ENCODE measurements around the gene COA3. TPM values are rescaled to one million over a fixed set of nuclear protein-coding genes. Genes with fewer than 3 reads are reported as not detected.

The COA3 gene
- total RNA-seq, 1 experiment from 2014 or later = 54.2 TPM

- TF ChIP-seq ATF1 (CRISPR knock-in tag; IDR thresholded peaks at IDR 0.05) = no peak
- TF ChIP-seq TCF7 (CRISPR knock-in tag; IDR thresholded peaks at IDR 0.05; ENCODE audit: low read depth) = no peak
- no peak for TF ChIP-seq IRF2 (CRISPR knock-in tag; IDR thresholded peaks at IDR 0.05; ENCODE audit: borderline replicate concordance, low read depth)
These were observed 50.1 kb downstream of the COA3 start (continued) for GRCh38 chr17:42748202-42748907.

Small RNA genes within 50 kb of the gene (microRNA-seq; reads per million reads assigned to microRNA genes)
- 1.7 reads per million for gene MIR6781 (ENCODE audit: borderline number of aligned reads)

Other genes starting within 250 kb of the COA3 start
- 1.5 to 1.6 TPM (median 1.5 TPM) in 3 replicates for gene HSD17B1, start 245.8 kb downstream of the COA3 start, total RNA-seq (2021)
- gene COASY, start 236.6 kb downstream of the COA3 start, total RNA-seq (2021) = 106 to 131 TPM (median 113 TPM) in 3 replicates
- 26.9 to 34.9 TPM (median 30.1 TPM) in 3 replicates for gene MLX, start 231.6 kb downstream of the COA3 start, total RNA-seq (2021)
- gene PSMC3IP, start 221.0 kb downstream of the COA3 start, total RNA-seq (2021) = 20.1 to 23.3 TPM (median 21.6 TPM) in 3 replicates
- 39.8 to 43.2 TPM (median 40.4 TPM) in 3 replicates for gene RETREG3, start 189.3 kb downstream of the COA3 start, total RNA-seq (2021)
- gene TUBG1, start 189.0 kb downstream of the COA3 start, total RNA-seq (2021) = 130 to 141 TPM (median 140 TPM) in 3 replicates
- gene TUBG2, start 139.4 kb downstream of the COA3 start, total RNA-seq (2021) = 22.1 to 26.7 TPM (median 22.2 TPM) in 3 replicates
- 33.0 to 40.2 TPM (median 35.6 TPM) in 3 replicates for gene PLEKHH3, start 121.7 kb downstream of the COA3 start, total RNA-seq (2021)
- 3.7 to 4.4 TPM (median 4.2 TPM) in 3 replicates for gene CCR10, start 116.9 kb downstream of the COA3 start, total RNA-seq (2021)
- gene CNTNAP1, start 116.2 kb downstream of the COA3 start, total RNA-seq (2021) = 12.1 to 12.7 TPM (median 12.7 TPM) in 3 replicates
- 19.8 to 24.1 TPM (median 22.4 TPM) in 3 replicates for gene EZH1, start 53.7 kb downstream of the COA3 start, total RNA-seq (2021)
- 10.9 to 13.1 TPM (median 11.6 TPM) in 3 replicates for gene RAMP2, start 37.5 kb downstream of the COA3 start, total RNA-seq (2021)
- gene VPS25, start 25.3 kb downstream of the COA3 start, total RNA-seq (2021) = 98.6 to 103 TPM (median 101 TPM) in 3 replicates
- gene WNK4, start 18.1 kb downstream of the COA3 start, total RNA-seq (2021) = 1.4 to 1.7 TPM (median 1.5 TPM) in 3 replicates
- not detected in 3 replicates for gene CNTD1, start 157 bp upstream of the COA3 start, total RNA-seq (2021)
- 51.8 to 59.2 TPM (median 54.7 TPM) in 3 replicates for gene BECN1, start 25.6 kb upstream of the COA3 start, total RNA-seq (2021)
- gene PSME3, start 34.7 kb upstream of the COA3 start, total RNA-seq (2021) = 141 to 192 TPM (median 159 TPM) in 3 replicates
- gene AOC2, start 45.9 kb upstream of the COA3 start, total RNA-seq (2021) = 9.8 to 11.0 TPM (median 10.1 TPM) in 3 replicates
- 6.2 to 8.2 TPM (median 7.6 TPM) in 3 replicates for gene AOC3, start 52.5 kb upstream of the COA3 start, total RNA-seq (2021)
- 0.37 TPM in 1 of 3 replicates, not detected in the others for gene G6PC1, start 102.1 kb upstream of the COA3 start, total RNA-seq (2021)
- gene AARSD1, start 165.8 kb upstream of the COA3 start, total RNA-seq (2021) = 44.3 to 61.5 TPM (median 49.2 TPM) in 3 replicates
- gene PTGES3L, start 181.4 kb upstream of the COA3 start, total RNA-seq (2021) = 1.8 to 2.5 TPM (median 2.1 TPM) in 3 replicates
- gene RUNDC1, start 181.9 kb upstream of the COA3 start, total RNA-seq (2021) = 12.2 to 14.2 TPM (median 12.7 TPM) in 3 replicates
- gene RPL27, start 199.7 kb upstream of the COA3 start, total RNA-seq (2021) = 1,391 to 1,553 TPM (median 1,518 TPM) in 3 replicates
- 3.0 to 4.7 TPM (median 3.8 TPM) in 3 replicates for gene IFI35, start 208.1 kb upstream of the COA3 start, total RNA-seq (2021)
- 291 to 298 TPM (median 296 TPM) in 3 replicates for gene VAT1, start 223.7 kb upstream of the COA3 start, total RNA-seq (2021)
- 46.9 to 51.8 TPM (median 50.2 TPM) in 3 replicates for gene RND2, start 226.5 kb upstream of the COA3 start, total RNA-seq (2021)